ENCODE results near the gene PDE4D.

The PDE4D gene

GRCh38 chr5:58933891-58934628 lies 959.5 kb downstream of the PDE4D start:
- DNase-seq = peak; percentile 48

- DNase-seq = no peak
Observed at GRCh38 chr5:58932057-58932612, 961.4 kb downstream of the PDE4D start.

GRCh38 chr5:58930520-58930919 lies 963.0 kb downstream of the PDE4D start:
- DNase-seq = no peak

- no peak for DNase-seq
Observed at GRCh38 chr5:58929726-58930125, 963.8 kb downstream of the PDE4D start.

- no peak for DNase-seq
Observed at GRCh38 chr5:58927938-58928337, 965.6 kb downstream of the PDE4D start.

- no peak for DNase-seq
Observed at GRCh38 chr5:58927181-58927580, 966.3 kb downstream of the PDE4D start.

GRCh38 chr5:58926541-58926935 lies 967.0 kb downstream of the PDE4D start:
- DNase-seq = no peak

GRCh38 chr5:58925627-58926540 lies 967.6 kb downstream of the PDE4D start:
- peak; percentile 32 for DNase-seq

- no peak for DNase-seq
Observed at GRCh38 chr5:58924306-58924705, 969.2 kb downstream of the PDE4D start.

GRCh38 chr5:58923355-58923754 lies 970.2 kb downstream of the PDE4D start:
- DNase-seq = no peak

- DNase-seq = no peak
Observed at GRCh38 chr5:58922461-58923171, 970.9 kb downstream of the PDE4D start.

- DNase-seq = no peak
Observed at GRCh38 chr5:58921159-58921558, 972.4 kb downstream of the PDE4D start.

GRCh38 chr5:58919833-58920232 lies 973.7 kb downstream of the PDE4D start:
- DNase-seq = no peak

All from activated CD4-positive, alpha-beta T cell treated with anti-CD3 and anti-CD28 coated beads for 48 hours (primary cell).